GM12801 (cell line): Measurements from ENCODE around the gene PDGFRB.

Experiments
- CTCF ChIP-seq: IDR thresholded peaks from one replicate; pipeline ENCODE4 v1.5.1; 2011; ENCODE audit warnings: control low read depth; ENCODE audit not compliant: insufficient read length; ENCODE audit errors: extremely low read depth

The PDGFRB gene

GRCh38 chr5:150186897-150187296 lies 31.3 kb upstream of the PDGFRB start:
- TF ChIP-seq CTCF = no peak

GRCh38 chr5:150186137-150186536 lies 30.5 kb upstream of the PDGFRB start:
- no peak for TF ChIP-seq CTCF

- TF ChIP-seq CTCF = no peak
Observed at GRCh38 chr5:150184990-150185912, 29.6 kb upstream of the PDGFRB start.

- TF ChIP-seq CTCF = no peak
Observed at GRCh38 chr5:150184006-150184405, 28.4 kb upstream of the PDGFRB start.

- no peak for TF ChIP-seq CTCF
Observed at GRCh38 chr5:150183436-150183835, 27.8 kb upstream of the PDGFRB start.

- TF ChIP-seq CTCF = no peak
Observed at GRCh38 chr5:150182774-150183173, 27.1 kb upstream of the PDGFRB start.

DNA sequence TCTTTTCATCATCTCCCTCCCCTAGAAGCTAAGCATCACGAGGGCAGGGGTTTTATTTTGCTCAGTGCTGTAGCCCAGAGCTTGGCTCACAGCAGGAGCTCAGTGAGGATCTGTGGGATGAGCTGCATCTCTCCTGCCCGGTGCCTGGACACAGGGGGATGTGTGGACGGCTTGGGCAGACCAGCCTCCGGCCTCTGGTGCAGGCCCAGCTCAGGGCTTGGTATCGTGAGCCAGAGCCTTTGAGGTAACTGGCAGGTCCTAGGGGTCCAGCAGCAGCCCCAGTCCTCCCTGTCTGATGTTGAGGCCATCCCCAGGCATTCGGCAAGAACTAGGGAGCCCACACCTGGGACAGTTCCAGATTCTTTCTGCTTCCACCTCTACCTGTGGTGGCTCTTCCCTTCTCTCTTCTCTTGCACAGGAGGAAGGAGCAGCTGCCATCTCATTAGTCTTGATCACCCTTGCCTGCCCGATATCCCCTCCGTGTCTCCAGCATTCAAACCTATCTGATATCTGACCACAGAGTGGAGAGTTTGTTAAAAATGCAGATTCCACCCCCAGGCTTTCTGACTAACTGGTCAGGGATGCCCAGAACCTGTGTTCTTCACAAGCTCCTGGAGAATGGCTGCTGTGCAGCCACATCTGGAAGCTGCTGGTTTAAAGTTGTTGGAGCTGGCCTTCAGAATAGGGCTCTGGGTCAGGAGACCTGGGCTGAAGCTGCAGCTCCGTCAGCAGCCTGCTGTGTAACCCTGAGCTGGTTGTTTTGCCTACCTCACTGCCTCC lies 26.3 kb upstream of the PDGFRB start:
- TF ChIP-seq CTCF = no peak
